B cell (primary cell): ENCODE measurements around the gene PIGB. TPM values are rescaled to one million over a fixed set of nuclear protein-coding genes. Genes with fewer than 3 reads are reported as not detected.
"Not testable (repeated sequence)": the region's sequence is repeated elsewhere in the genome, so short reads cannot be mapped to it uniquely, and the experiment has no call there.

ENCODE experiments used
- ATAC-seq: fragments of 200-7000 bp; cut with Tn5 transposase; one replicate; pipeline ENCODE4 v1.10.0; 2021; ENCODE audit warnings: low read depth, mild to moderate bottlenecking, moderate number of reproducible peaks, moderate library complexity
- CTCF ChIA-PET: fragments of 350-600 bp; sonication (Branson Sonifier 250); formaldehyde crosslinking; loops from one replicate; lab custom pipeline; 2021; ENCODE audit warnings: antibody characterized with exemption, inconsistent platforms; lab: Charles Lee
- POLR2A ChIA-PET: fragments of 350-600 bp; sonication (Branson Sonifier 250); formaldehyde crosslinking; loops from one replicate; lab custom pipeline; 2021; ENCODE audit warnings: antibody characterized with exemption; lab: Charles Lee
- DNase-seq: peaks from one replicate; pipeline ENCODE4 v3.0.0; 2013
- H2AFZ ChIP-seq: 2 replicates; pipeline ENCODE4 v1.6.1; 2012; ENCODE audit warnings: mild to moderate bottlenecking, low read depth, low read length; ENCODE audit not compliant: insufficient read depth, poor library complexity, severe bottlenecking
- H3K27ac ChIP-seq, 2 donors: 1 replicate in 1 of 2; 2 replicates in 1 of 2; pipeline ENCODE4 v1.5.1; 2012 to 2013; ENCODE audit warnings: low read length in 2 of 2, mild to moderate bottlenecking in 2 of 2, moderate library complexity in 1 of 2
- H3K27me3 ChIP-seq, 4 experiments: fragments of 200-600 bp in 1 of 4; sonication (generic) in 1 of 4; replicated peaks in 1 of 4; 1 replicate in 2 of 4; 2 replicates in 2 of 4; pipeline versions ENCODE4 v1.6.1 to v1.7.0; 2013 to 2016; ENCODE audit warnings: low read length in 3 of 4, mild to moderate bottlenecking in 2 of 4, mixed read lengths in 1 of 4, moderate library complexity in 1 of 4; ENCODE audit not compliant: insufficient read depth in 4 of 4, control insufficient read depth in 3 of 4; ENCODE audit errors: control extremely low read depth in 1 of 4
- H3K36me3 ChIP-seq, 2 experiments: replicated peaks in 1 of 2; 1 replicate in 1 of 2; 2 replicates in 1 of 2; pipeline versions ENCODE4 v1.6.1 to v1.7.1; 2013; ENCODE audit warnings: low read length in 1 of 2; ENCODE audit not compliant: insufficient read depth in 2 of 2, control insufficient read depth in 1 of 2; ENCODE audit errors: control extremely low read depth in 1 of 2, extremely low read depth in 1 of 2
- H3K4me1 ChIP-seq, 2 donors: fragments of 200-600 bp in 1 of 2; sonication (generic) in 1 of 2; 1 replicate in 1 of 2; 2 replicates in 1 of 2; pipeline versions ENCODE4 v1.5.1 to v1.6.1; 2013 to 2017; ENCODE audit warnings: low read length in 2 of 2; ENCODE audit not compliant: control insufficient read depth in 2 of 2, insufficient read depth in 2 of 2
- H3K4me2 ChIP-seq: replicated peaks from 2 replicates; pipeline ENCODE3; 2012; ENCODE audit warnings: mild to moderate bottlenecking, low read depth, low read length; ENCODE audit not compliant: poor library complexity, severe bottlenecking
- H3K4me3 ChIP-seq, 5 experiments: fragments of 200-600 bp in 1 of 5; sonication (generic) in 1 of 5; 1 replicate in 3 of 5; 2 replicates in 2 of 5; pipeline versions ENCODE4 v1.5.1 to v1.7.0; 2011 to 2016; ENCODE audit warnings: low read length in 4 of 5, mild to moderate bottlenecking in 4 of 5, low read depth in 2 of 5, control low read depth in 1 of 5, moderate library complexity in 1 of 5; ENCODE audit not compliant: insufficient read depth in 1 of 5; ENCODE audit errors: control extremely low read depth in 1 of 5, extremely low read depth in 1 of 5
- H3K79me2 ChIP-seq: fragments of 200-600 bp; sonication (generic); one replicate; pipeline ENCODE4 v1.6.0; 2016; ENCODE audit warnings: low read length; ENCODE audit not compliant: control insufficient read depth, insufficient read depth
- H3K9ac ChIP-seq: fragments of 200-600 bp; sonication (generic); 2 replicates; pipeline ENCODE4 v1.6.1; 2017; ENCODE audit warnings: mild to moderate bottlenecking, low read length, moderate library complexity
- H3K9me3 ChIP-seq, 3 donors: one replicate each; pipeline versions ENCODE4 v1.6.1 to v1.7.1; 2013; ENCODE audit warnings: low read length in 2 of 3; ENCODE audit not compliant: control insufficient read depth in 2 of 3, insufficient read depth in 1 of 3; ENCODE audit errors: control extremely low read depth in 1 of 3
- H4K20me1 ChIP-seq: 2 replicates; pipeline ENCODE4 v1.6.0; 2012; ENCODE audit warnings: mild to moderate bottlenecking, low read length; ENCODE audit not compliant: insufficient read depth, control insufficient read depth, poor library complexity, severe bottlenecking
- H3K27ac Mint-ChIP-seq: one replicate; pipeline ENCODE4 v1.8.0; 2021; ENCODE audit warnings: mixed read lengths
- H3K27me3 Mint-ChIP-seq: one replicate; pipeline ENCODE4 v1.8.0; 2021; ENCODE audit warnings: mixed read lengths
- H3K4me1 Mint-ChIP-seq: one replicate; pipeline ENCODE4 v1.8.0; 2021; ENCODE audit warnings: mixed read lengths
- H3K4me3 Mint-ChIP-seq: one replicate; pipeline ENCODE4 v1.8.0; 2021; ENCODE audit warnings: mixed read lengths
- H3K9me3 Mint-ChIP-seq: one replicate; pipeline ENCODE4 v1.8.0; 2022; ENCODE audit warnings: mixed read lengths; ENCODE audit not compliant: insufficient read depth
- CTCF ChIP-seq: fragments of 200-600 bp; IDR thresholded peaks from one replicate; pipeline ENCODE4 v1.8.0; 2022; ENCODE audit warnings: antibody characterized with exemption, mild to moderate bottlenecking
- EZH2 ChIP-seq: IDR thresholded peaks from 2 replicates; pipeline ENCODE4 v1.6.1; 2012; ENCODE audit warnings: borderline replicate concordance, low read depth, mild to moderate bottlenecking, moderate library complexity, low read length; ENCODE audit not compliant: insufficient read depth, poor library complexity, severe bottlenecking
- WGBS: methylation state at CpG from one replicate; pipeline ENCODE4 v1.1.5; 2013; ENCODE audit warnings: missing lambda C conversion rate; ENCODE audit not compliant: insufficient coverage; 5-methylcytosine and 5-hydroxymethylcytosine counted together
- intact Hi-C: fragments of 100-400 bp; cut with micrococcal nuclease; formaldehyde crosslinking; loops from one replicate; pipeline ENCODE4 v1.10.0; 2022
- polyA plus RNA-seq: library from polyadenylated mRNA; depleted of rRNA; stranded (reverse); fragments of >200 nt; gene quantifications from 2 replicates; pipeline ENCODE4 v1.2.3, GENCODE V29; 2012
- total RNA-seq, 2 donors: library from RNA; stranded (reverse); fragments of 120-200 nt in 1 of 2; gene quantifications; 1 replicate in 1 of 2; 2 replicates in 1 of 2; pipeline versions ENCODE4 v1.2.3 to v1.2.4, GENCODE V29; 2013 to 2022

PIGB gene
- total and polyA plus RNA-seq, 2 donors (not counting 1 experiment from before 2014, with no cell fraction given), result 21.1 to 41.7 TPM

- Histone ChIP-seq H3K27me3 (no peaks in the 10 kb centered on the region), H3K4me3 (no peak overlapping the region), H3K4me2 (peak overlapping the region; percentile 24), H3K9me3 (no peaks in the 10 kb centered on the region), H3K36me3 (no peaks in the 10 kb centered on the region), H4K20me1 (no peaks in the 10 kb centered on the region), H2AFZ (peak overlapping the region; percentile 35), H3K9ac (no peak overlapping the region), H3K79me2 (peaks cover 50% of the 10 kb centered on the region), H3K4me1 (peaks cover 39 to 46% of the 10 kb centered on the region in 2 donors), H3K27ac (peak overlapping the region in 1 of 2 donors; percentile 74)
- Mint-ChIP-seq H3K4me3 (peak overlapping the region; percentile 44), H3K27ac (peak overlapping the region; percentile 85), H3K9me3 (no peaks in the 10 kb centered on the region), H3K4me1 (peaks cover 70% of the 10 kb centered on the region), H3K27me3 (no peaks in the 10 kb centered on the region)
- CTCF ChIA-PET, result interaction anchor here (2.1 kb wide), 1 partner anchor 12 kb away, joined by 4 read pairs; no protein-coding TSS in a partner anchor
- no CpG with 5 or more reads among the region's 2 CpGs for WGBS
- DNase-seq (no peak), ATAC-seq (peak; percentile 25)
- intact Hi-C loops, result no loop called here
- POLR2A ChIA-PET, result no interaction called here
- TF ChIP-seq EZH2 (no peak), CTCF (no peak)
Observed at GRCh38 chr15:55279100-55279745, 39.8 kb upstream of the PIGB start.

- ATAC-seq (peak; percentile 50), DNase-seq (peak; percentile 23)
- Histone ChIP-seq H3K9me3 (no peaks in the 10 kb centered on the region), H3K36me3 (no peaks in the 10 kb centered on the region), H3K4me1 (peaks cover 39 to 46% of the 10 kb centered on the region in 2 donors), H4K20me1 (no peaks in the 10 kb centered on the region), H3K27ac (peak overlapping the region in 1 of 2 donors; percentile 74), H3K9ac (no peak overlapping the region), H3K4me2 (peak overlapping the region; percentile 24), H3K79me2 (peaks cover 50% of the 10 kb centered on the region), H3K4me3 (no peak overlapping the region), H2AFZ (peak overlapping the region; percentile 35), H3K27me3 (no peaks in the 10 kb centered on the region)
- peaks cover 74% of the 10 kb centered on the region for H3K4me1 Mint-ChIP-seq
- 43% methylated on average over 1 of the region's 4 CpGs for WGBS
- no peaks in the 10 kb centered on the region for H3K27me3 Mint-ChIP-seq
- peak overlapping the region; percentile 85 for H3K27ac Mint-ChIP-seq
- H3K9me3 Mint-ChIP-seq, result no peaks in the 10 kb centered on the region
- ChIA-PET POLR2A (no interaction called here), CTCF (no interaction called here)
- intact Hi-C loops, result no loop called here
- peak overlapping the region; percentile 44 for H3K4me3 Mint-ChIP-seq
- TF ChIP-seq EZH2, result no peak
- no peak for TF ChIP-seq CTCF
Observed at GRCh38 chr15:55279746-55280351, 39.2 kb upstream of the PIGB start.

GRCh38 chr15:55280589-55280988 is 38.4 kb upstream of the PIGB start:
- H3K27me3 Mint-ChIP-seq, ATAC-seq, H2AFZ ChIP-seq, H3K27ac ChIP-seq, H3K27me3 ChIP-seq, H3K4me3 ChIP-seq, H3K4me2 ChIP-seq, H3K36me3 ChIP-seq, CTCF ChIA-PET, POLR2A ChIA-PET, H3K9me3 Mint-ChIP-seq, intact Hi-C loops, H3K4me3 Mint-ChIP-seq, H4K20me1 ChIP-seq, DNase-seq, H3K9me3 ChIP-seq, H3K9ac ChIP-seq: not testable (repeated sequence)
- H3K27ac Mint-ChIP-seq, result peak overlapping the region; percentile 64
- Histone ChIP-seq H3K79me2 (peaks cover 43% of the 10 kb centered on the region), H3K4me1 (peaks cover 37 to 46% of the 10 kb centered on the region in 2 donors)
- peaks cover 73% of the 10 kb centered on the region for H3K4me1 Mint-ChIP-seq
- WGBS, result no CpG with 5 or more reads among the region's 2 CpGs
